ENCODE data around the gene TUBD1. TPM values are rescaled to one million over a fixed set of nuclear protein-coding genes. Genes with fewer than 3 reads are reported as not detected.

The TUBD1 gene, protein sequence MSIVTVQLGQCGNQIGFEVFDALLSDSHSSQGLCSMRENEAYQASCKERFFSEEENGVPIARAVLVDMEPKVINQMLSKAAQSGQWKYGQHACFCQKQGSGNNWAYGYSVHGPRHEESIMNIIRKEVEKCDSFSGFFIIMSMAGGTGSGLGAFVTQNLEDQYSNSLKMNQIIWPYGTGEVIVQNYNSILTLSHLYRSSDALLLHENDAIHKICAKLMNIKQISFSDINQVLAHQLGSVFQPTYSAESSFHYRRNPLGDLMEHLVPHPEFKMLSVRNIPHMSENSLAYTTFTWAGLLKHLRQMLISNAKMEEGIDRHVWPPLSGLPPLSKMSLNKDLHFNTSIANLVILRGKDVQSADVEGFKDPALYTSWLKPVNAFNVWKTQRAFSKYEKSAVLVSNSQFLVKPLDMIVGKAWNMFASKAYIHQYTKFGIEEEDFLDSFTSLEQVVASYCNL
- total RNA-seq (2022; extraction: Qiagen RNA extraction; ENCODE audit: low read depth) = 13.9 to 17.0 TPM (median 14.5 TPM) in 5 replicates

DNA sequence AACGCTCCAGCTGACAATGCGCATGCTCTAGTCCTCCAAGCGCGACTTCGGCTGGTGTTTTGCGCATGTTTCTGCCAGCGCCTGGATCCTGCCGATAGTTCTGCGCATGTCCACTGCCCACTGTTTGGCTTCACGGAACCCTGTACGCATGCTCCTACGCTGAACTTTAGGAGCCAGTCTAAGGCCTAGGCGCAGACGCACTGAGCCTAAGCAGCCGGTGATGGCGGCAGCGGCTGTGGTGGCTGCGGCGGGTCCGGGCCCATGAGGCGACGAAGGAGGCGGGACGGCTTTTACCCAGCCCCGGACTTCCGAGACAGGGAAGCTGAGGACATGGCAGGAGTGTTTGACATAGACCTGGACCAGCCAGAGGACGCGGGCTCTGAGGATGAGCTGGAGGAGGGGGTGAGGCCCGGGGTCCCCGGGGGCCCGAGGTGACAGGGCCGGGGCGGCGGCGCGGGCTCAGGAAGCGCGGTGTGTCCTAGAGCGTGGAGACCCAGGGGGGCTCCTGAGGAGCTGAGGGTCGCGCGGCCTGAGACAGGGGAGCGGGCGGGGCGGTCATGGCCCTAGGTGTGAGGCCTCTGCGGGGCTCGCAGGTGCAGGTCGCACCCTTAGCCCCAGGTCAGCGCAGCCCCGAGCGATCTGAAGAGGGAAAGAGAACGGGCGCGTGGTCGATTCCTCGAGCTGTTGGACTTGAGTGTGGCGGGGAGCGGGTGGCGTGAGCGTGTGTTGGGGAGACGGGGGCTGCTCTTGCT is at the start of gene TUBD1, which contains the start of gene RPS6KB1:
Gene TUBD1 (minus strand): TSS at position 20 of the 752 bp plus-strand sequence. CDS start 1,941 bp downstream, outside the sequence.
Gene RPS6KB1 (plus strand): TSS at position 198 of the 752 bp plus-strand sequence. CDS start 64 bp downstream, at position 262.

Other genes with a start within 250 kb of the TUBD1 start
- 103 to 115 TPM (median 106 TPM) in 5 replicates for gene PTRH2, start 185.5 kb downstream of the TUBD1 start, total RNA-seq (2022; extraction: Qiagen RNA extraction; ENCODE audit: low read depth)
- 150 to 194 TPM (median 170 TPM) in 5 replicates for gene VMP1, start 185.3 kb downstream of the TUBD1 start, total RNA-seq (2022; extraction: Qiagen RNA extraction; ENCODE audit: low read depth)
- 46.5 to 54.9 TPM (median 49.9 TPM) in 5 replicates for gene RPS6KB1, start 178 bp upstream of the TUBD1 start, total RNA-seq (2022; extraction: Qiagen RNA extraction; ENCODE audit: low read depth)
- gene RNFT1, start 71.8 kb upstream of the TUBD1 start, total RNA-seq (2022; extraction: Qiagen RNA extraction; ENCODE audit: low read depth) = 12.7 to 18.1 TPM (median 14.1 TPM) in 5 replicates
- 17.9 to 23.5 TPM (median 19.4 TPM) in 5 replicates for gene HEATR6, start 186.0 kb upstream of the TUBD1 start, total RNA-seq (2022; extraction: Qiagen RNA extraction; ENCODE audit: low read depth)